ENCODE data around the gene ZMYND8. TPM values are rescaled to one million over a fixed set of nuclear protein-coding genes. Genes with fewer than 3 reads are reported as not detected.

ZMYND8 gene
- total RNA-seq, 1 donor from 2014 or later: 31.9 TPM

DNA sequence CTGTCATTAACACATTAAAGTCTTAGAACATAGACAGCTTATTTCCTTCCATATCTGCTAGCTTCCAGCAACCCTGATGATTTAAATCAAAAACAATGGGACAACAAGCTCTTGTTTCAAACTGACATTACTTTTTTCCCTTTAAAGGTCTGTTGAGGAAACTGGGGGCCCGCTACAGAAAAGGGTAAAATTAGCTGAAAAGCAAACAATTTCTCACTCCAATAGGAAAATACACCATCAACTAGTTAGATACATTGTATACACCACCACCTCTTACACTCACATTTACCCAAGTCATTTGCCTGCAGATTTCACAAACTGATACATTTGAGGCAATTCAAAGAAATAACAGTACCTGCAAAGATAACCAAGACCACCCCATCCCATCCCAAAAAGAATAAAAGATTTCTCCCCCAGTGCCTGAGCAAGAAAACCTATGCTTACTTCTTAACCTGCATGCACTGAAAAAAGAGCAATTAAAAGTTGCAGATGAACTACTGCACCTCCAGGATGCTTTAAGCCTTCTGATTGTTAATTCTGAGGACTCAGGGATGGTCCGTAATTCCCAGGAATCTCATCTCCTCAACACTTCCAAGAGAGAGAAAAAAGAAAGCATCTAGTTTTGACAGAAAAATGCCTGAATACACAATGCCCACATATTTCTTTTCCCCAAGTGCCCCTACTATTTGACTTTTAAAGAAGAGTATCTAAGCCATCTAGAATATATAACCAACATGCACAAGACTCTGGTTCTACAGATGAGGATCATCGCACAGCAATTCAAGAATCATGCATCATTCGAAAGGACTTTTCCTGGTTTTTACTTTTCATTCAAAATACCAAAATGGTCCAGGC, 5.6 kb downstream of the ZMYND8 start:
- no peak for DNase-seq (ENCODE audit: low spot score)
- Mint-ChIP-seq H3K27me3 (ENCODE audit: low read depth) (no peaks in the 10 kb centered on the region), H3K4me3 (ENCODE audit: unreplicated experiment) (no peak overlapping the region), H3K27ac (ENCODE audit: unreplicated experiment) (no peak overlapping the region), H3K4me1 (ENCODE audit: low read depth) (peaks cover 6% of the 10 kb centered on the region), H3K9me3 (ENCODE audit: low read depth) (no peaks in the 10 kb centered on the region), H3K36me3 (ENCODE audit: low read depth) (peaks cover 7% of the 10 kb centered on the region)
- TF ChIP-seq, protein P1, sequence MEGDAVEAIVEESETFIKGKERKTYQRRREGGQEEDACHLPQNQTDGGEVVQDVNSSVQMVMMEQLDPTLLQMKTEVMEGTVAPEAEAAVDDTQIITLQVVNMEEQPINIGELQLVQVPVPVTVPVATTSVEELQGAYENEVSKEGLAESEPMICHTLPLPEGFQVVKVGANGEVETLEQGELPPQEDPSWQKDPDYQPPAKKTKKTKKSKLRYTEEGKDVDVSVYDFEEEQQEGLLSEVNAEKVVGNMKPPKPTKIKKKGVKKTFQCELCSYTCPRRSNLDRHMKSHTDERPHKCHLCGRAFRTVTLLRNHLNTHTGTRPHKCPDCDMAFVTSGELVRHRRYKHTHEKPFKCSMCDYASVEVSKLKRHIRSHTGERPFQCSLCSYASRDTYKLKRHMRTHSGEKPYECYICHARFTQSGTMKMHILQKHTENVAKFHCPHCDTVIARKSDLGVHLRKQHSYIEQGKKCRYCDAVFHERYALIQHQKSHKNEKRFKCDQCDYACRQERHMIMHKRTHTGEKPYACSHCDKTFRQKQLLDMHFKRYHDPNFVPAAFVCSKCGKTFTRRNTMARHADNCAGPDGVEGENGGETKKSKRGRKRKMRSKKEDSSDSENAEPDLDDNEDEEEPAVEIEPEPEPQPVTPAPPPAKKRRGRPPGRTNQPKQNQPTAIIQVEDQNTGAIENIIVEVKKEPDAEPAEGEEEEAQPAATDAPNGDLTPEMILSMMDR (IDR thresholded peaks at IDR 0.05): no peak

DNA sequence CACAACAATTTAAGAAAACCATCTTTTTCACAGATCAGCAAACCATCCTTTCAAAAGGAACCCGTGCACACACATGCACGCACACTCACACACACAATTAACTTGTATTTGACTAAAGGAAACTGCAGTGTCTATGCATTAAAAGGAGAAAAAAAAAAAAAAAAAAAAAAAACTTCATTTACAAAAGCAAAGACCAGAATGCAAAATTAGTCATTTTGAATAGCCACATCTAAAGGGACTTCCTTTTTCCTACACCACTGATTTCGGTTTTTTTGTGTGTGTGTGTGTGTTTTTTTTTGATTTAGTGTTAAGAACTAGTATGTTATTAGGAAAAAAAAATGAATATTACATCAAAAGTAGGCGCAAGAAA, 6.3 kb downstream of the ZMYND8 start:
- Mint-ChIP-seq H3K4me3 (ENCODE audit: unreplicated experiment) (no peak overlapping the region), H3K27me3 (ENCODE audit: low read depth) (no peaks in the 10 kb centered on the region), H3K27ac (ENCODE audit: unreplicated experiment) (no peak overlapping the region), H3K4me1 (ENCODE audit: low read depth) (peaks cover 7% of the 10 kb centered on the region), H3K9me3 (ENCODE audit: low read depth) (no peaks in the 10 kb centered on the region), H3K36me3 (ENCODE audit: low read depth) (peaks cover 8% of the 10 kb centered on the region)
- TF ChIP-seq, protein P1 (IDR thresholded peaks at IDR 0.05): no peak
- DNase-seq (ENCODE audit: low spot score): no peak

DNA sequence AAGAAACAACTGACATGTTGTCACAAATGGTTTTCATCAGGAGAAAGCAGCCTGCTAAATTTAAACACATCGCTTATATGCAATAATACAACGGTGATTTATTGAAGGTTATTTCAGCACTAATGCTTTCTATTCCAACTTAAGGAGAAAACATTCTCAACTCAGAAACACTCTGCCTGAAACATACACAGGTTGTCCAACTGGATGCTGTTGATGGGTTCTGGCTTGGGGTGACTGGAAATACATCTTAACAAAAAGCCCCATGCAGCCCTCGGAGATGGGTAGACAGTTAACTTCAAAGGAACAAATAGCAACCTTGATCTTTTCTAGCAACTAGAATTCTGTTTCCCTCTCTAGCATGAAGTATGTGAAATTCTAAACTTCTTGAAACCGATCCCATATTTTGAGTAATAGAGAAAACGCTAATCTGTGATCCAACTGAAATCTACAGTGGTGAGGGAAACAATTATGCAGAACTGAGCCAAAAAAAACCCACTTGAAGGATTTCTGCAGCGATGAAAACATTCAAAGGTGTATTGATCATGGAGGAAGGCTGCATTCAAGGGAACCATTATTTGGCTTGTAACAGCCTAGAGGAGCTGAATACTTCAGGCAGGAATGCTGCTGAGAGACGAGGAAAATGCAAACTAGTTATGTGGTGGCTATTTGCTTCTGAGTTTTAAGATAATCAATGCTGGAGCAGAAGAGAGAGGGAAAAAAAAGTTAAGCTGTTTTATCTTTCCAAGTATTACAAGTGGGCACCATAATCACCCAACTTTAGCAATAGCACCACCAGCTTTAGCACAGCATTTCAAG, 6.9 kb downstream of the ZMYND8 start:
- Mint-ChIP-seq H3K27ac (ENCODE audit: unreplicated experiment) (no peak overlapping the region), H3K9me3 (ENCODE audit: low read depth) (no peaks in the 10 kb centered on the region), H3K4me1 (ENCODE audit: low read depth) (peaks cover 9% of the 10 kb centered on the region), H3K36me3 (ENCODE audit: low read depth) (peaks cover 10% of the 10 kb centered on the region), H3K27me3 (ENCODE audit: low read depth) (no peaks in the 10 kb centered on the region), H3K4me3 (ENCODE audit: unreplicated experiment) (no peak overlapping the region)
- no peak for DNase-seq (ENCODE audit: low spot score)
- TF ChIP-seq, protein P1 (IDR thresholded peaks at IDR 0.05): no peak

DNA sequence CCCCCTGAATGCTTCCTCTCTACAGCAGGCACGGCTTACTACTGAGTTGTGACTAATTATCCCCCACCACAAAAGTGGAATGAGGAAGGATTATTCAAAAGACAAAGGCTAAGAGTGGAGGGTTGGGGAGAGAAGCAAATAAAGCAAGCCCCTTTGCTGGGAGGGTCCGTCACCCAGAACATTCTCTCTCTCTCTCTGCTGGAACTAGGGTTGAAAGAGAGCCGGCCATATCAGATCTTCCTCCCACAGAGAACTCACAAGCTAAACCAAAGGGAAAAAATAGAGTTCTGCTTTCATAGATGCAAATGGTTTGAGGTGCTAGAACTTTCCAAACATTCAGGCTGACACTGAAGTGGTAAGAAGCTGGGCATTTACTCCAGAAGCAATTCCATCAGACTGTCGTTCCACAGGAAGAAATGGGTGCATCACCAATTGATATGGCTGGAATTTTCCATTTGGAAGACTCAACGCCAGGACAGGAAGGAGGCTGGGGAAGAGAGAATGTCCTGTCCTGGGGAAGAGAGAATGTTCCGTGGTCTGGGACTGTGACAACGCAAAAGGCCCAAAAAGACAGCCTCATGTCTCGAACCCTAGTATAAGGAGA, 7.9 kb downstream of the ZMYND8 start:
- DNase-seq (ENCODE audit: low spot score): no peak
- Mint-ChIP-seq H3K27ac (ENCODE audit: unreplicated experiment) (no peak overlapping the region), H3K4me1 (ENCODE audit: low read depth) (peaks cover 13% of the 10 kb centered on the region)

More for the DNA sequence above, 7.9 kb downstream of the ZMYND8 start:
- Mint-ChIP-seq H3K27me3 (ENCODE audit: low read depth) (no peaks in the 10 kb centered on the region), H3K9me3 (ENCODE audit: low read depth) (no peaks in the 10 kb centered on the region), H3K36me3 (ENCODE audit: low read depth) (peaks cover 14% of the 10 kb centered on the region), H3K4me3 (ENCODE audit: unreplicated experiment) (no peak overlapping the region)
- TF ChIP-seq, protein P1 (IDR thresholded peaks at IDR 0.05): no peak
